Fibroblast of pulmonary artery (primary cell): ENCODE data around the gene DNAAF5.
"Not testable (repeated sequence)": the region's sequence is repeated elsewhere in the genome, so short reads cannot be mapped to it uniquely, and the experiment has no call there.

ENCODE experiments used
- DNase-seq: peaks from one replicate; pipeline ENCODE4 v3.0.0-alpha.2; 2010; ENCODE audit warnings: low read depth
- H3K4me3 ChIP-seq: replicated peaks from 2 replicates; pipeline ENCODE4 v1.5.1; 2011; ENCODE audit warnings: low read depth, mild to moderate bottlenecking, control low read depth, low read length, moderate library complexity
- TF ChIP-seq, protein P1 (sequence below): IDR thresholded peaks from 2 replicates; pipeline ENCODE4 v1.5.1; 2011; ENCODE audit warnings: mild to moderate bottlenecking, control low read depth, low read length, inconsistent platforms; ENCODE audit errors: missing control alignments

The DNAAF5 gene

DNA sequence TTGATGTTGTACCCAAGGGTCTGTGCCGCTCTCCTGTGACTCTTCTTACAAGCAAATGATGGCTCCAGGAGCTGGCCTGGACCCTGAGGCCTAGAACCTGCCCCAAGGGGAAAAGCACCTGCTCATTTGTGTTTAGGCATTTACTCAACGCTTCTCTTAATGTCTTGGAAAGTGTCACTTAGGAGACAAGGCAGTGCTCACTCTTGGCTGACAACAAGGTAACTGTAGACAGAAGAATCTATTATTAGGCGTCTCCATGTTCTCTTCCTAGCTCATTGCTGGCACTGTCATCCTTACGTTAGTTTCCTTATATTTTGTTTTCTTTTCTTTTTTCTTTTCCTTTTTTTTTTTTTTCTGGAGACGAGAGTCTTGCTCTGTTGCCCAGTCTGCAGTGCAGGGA is 67.7 kb downstream of the DNAAF5 start:
- TF ChIP-seq, protein P1, sequence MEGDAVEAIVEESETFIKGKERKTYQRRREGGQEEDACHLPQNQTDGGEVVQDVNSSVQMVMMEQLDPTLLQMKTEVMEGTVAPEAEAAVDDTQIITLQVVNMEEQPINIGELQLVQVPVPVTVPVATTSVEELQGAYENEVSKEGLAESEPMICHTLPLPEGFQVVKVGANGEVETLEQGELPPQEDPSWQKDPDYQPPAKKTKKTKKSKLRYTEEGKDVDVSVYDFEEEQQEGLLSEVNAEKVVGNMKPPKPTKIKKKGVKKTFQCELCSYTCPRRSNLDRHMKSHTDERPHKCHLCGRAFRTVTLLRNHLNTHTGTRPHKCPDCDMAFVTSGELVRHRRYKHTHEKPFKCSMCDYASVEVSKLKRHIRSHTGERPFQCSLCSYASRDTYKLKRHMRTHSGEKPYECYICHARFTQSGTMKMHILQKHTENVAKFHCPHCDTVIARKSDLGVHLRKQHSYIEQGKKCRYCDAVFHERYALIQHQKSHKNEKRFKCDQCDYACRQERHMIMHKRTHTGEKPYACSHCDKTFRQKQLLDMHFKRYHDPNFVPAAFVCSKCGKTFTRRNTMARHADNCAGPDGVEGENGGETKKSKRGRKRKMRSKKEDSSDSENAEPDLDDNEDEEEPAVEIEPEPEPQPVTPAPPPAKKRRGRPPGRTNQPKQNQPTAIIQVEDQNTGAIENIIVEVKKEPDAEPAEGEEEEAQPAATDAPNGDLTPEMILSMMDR = no peak
- no peak for DNase-seq
- H3K4me3 ChIP-seq = no peak overlapping the region

- TF ChIP-seq, protein P1 = no peak
- no peak overlapping the region for H3K4me3 ChIP-seq
- DNase-seq = no peak
These were observed 68.3 kb downstream of the DNAAF5 start for GRCh38 chr7:794671-795329.

GRCh38 chr7:796434-797169 is 70.1 kb downstream of the DNAAF5 start:
- not testable (repeated sequence) for H3K4me3 ChIP-seq, DNase-seq

DNA sequence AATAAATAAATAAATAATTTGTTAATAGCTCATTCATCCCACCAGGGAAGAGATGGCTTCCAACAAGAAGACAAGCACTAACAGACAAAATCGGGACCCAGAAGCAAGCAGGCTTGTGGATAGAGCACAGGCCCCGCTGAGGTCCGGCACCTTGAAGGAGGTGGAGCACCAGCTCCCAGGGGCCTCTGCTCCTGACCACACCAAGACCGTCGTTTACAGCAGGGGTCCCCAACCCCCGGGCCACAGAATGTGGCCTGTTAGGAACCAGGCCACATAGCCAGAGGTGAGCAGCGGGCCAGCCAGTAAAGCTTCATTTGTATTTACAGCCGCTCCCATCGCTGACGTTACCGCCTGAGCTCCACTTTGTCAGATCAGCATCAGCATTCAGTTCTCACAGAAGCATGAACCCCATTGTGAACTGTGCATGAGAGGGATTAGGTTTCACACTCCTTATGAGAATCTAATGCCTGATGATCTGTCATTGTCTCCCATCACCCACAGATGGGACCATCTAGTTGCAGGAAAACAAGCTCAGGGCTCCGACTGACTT is 72.5 kb downstream of the DNAAF5 start:
- DNase-seq = no peak
- TF ChIP-seq, protein P1 = no peak
- no peak overlapping the region for H3K4me3 ChIP-seq

DNA sequence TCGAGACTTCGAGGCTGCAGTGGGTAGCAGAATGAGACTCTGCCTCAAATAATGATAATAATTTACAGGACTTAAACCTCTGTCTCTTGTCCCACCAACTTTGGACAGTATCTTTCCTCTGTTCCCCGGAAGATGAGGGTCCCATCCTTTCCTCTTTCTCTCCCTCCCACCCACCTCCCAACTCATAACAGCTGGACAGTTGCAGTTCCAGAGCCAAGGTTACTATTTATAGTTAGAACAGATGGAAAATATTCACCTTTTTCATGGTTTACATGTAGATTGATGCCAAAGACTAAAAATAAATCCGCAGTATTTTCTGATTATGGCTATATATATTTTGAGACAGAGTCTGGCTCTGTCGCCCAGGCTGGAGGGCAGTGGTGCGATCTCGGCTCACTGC is 74.2 kb downstream of the DNAAF5 start:
- TF ChIP-seq, protein P1 = no peak

GRCh38 chr7:801351-801750 is 74.9 kb downstream of the DNAAF5 start:
- H3K4me3 ChIP-seq, DNase-seq: not testable (repeated sequence)

More for the DNA sequence above, 74.2 kb downstream of the DNAAF5 start:
- DNase-seq = no peak
- H3K4me3 ChIP-seq = no peak overlapping the region

DNA sequence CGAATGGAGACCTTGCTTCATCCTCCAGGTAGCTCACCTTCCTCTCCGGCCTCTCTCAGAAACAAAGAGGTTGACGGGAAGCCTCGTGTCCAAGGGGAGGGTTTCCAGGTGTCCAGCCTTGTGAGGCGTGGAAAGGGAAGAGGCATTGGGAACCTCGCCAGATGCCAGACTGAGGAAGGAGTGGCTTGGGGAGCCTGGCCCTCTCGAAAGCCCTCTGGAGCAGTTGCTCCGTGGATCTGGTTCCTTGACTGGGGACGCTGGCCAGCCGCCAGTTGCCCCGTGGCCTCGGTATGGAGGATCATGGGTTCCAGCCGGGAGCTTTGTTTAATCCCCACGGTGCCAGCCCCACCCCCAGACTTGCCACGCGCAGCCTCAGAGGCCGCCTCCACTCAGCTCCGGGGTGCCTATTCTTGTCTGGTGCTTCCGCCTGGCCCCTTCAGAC is 75.5 kb downstream of the DNAAF5 start:
- DNase-seq = no peak
- no peak overlapping the region for H3K4me3 ChIP-seq
- TF ChIP-seq, protein P1 = no peak
